HG03354 (cell line): ENCODE results near the gene LEMD1.
A peak's percentile ranks its signal among the peaks of the same experiment; 100 is the strongest.

Experiments
- ATAC-seq: cut with Tn5 transposase; IDR thresholded peaks from one replicate; pipeline ENCODE4 v1.9.1; 2021; ENCODE audit warnings: mild to moderate bottlenecking; ENCODE audit not compliant: unreplicated experiment, poor library complexity, severe bottlenecking

LEMD1 gene

DNA sequence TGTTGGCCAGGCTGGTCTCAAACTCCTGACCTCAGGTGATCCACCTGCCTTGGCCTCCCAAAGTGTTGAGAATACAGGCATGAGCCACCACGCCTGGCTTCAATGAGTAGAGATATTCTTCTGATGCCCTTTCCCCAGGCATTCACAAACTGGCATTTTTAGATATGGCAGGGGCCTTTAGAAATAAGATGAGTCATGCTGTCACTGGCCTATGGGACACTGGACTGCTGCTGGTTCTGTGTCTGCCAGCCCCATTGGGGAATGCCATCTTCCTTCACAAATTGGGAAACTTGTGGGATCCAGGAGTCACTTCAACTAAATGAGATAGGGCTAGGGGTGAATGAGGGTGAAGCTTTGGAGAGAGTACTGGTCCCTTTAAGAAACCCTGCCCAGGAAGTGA lies 81.2 kb downstream of the LEMD1 start:
- ATAC-seq: no peak

DNA sequence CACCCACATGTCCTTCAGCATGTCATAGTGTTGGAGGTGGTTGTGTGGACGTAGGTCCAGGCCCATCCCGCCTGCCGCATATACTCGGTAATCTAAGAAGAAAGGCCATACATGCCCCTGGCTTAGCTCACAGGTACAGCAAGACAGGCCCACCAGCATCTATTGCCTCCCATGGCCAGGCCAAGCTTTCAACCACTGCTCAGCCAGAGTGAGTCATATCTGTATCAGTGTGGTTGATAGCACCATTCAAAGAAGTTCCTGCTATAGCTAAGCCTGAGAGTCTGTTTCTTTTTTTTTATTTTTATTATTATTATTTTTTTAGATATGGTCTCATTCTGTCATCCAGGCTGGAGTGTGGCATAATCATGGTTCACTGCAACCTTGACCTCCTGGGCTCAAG lies 82.1 kb downstream of the LEMD1 start:
- ATAC-seq: peak; percentile 62

DNA sequence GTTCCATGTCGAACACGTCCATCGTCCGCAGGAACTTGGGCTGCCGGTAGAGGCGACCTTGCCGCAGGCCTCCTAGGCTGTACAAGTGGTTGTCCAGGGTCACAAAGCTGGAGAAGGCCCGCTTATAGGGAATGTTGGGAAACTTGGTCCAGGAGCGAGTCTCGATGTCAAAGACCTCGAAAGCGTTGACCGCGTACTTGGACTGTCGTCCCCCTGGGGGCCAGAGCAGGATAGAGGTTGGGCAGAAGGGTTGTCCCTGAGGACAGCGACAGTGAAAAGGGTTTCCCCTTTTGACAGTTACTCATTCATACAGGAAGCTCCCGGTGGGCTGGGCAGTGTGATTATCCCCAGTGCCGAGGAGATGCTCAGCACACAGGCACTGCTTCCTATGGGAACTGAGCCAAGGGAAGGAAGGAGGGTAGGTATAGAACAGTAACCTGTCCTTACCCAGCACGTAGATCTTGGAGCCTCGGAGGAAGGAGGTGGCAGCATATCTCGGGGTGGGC lies 82.6 kb downstream of the LEMD1 start:
- ATAC-seq: no peak

DNA sequence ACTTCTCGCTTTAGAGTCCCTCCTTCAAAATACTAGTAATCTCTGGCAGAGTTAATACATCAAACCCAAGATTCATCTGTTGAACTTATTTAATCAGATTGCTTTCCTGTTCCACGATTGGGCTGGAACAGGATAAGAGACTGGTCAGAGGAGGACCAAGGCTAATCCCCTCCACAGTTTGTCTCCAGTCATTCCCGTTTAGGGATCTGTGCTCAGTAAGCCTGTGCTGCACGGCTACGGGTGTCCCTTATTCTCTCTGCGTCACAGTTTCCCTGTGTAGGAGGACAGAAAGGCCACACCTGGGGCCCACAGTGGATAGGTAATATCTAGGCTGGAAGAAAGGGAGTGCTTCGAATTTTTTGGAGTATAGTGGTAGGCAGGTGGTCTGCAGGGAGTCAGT lies 83.8 kb downstream of the LEMD1 start:
- no peak for ATAC-seq

DNA sequence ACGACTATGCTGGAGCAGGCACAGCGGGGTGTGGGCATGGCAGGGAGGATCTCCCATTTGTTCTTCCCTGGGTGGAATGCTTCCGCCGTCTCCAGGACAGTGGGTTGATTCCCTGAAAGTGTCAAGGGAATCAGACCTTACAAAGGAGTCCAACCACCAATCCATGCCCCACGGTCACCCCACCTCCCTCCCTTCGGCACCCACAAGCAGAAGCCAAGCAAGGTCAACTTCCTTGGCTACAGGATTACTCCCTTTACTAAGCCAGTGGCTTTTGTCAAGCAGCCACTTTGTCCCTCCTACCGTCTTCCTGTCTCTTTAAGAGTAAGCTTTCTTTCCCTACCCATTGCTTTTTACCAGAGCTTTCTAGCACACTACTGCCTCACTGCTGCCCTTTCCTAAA lies 84.4 kb downstream of the LEMD1 start:
- no peak for ATAC-seq

DNA sequence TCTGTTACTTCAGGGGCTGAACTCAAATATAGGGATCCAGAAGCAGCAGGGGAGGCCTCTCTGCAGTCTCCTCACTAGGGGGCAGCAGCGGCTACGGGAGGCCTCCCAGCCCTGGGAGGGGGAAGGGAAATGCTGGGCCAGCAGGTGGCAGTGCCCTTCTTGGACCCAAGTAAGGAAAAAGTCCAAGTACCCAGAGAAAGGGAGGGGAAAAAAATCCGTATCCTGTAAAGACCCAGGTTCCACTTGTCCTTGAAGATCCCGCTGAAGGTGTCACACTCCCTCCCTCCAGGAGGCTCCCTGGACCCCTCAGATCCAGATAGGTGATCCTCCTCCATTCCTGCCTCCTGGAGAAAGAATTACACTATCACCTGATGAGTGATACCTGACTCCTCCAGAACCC lies 86.2 kb downstream of the LEMD1 start:
- peak; percentile 64 for ATAC-seq

DNA sequence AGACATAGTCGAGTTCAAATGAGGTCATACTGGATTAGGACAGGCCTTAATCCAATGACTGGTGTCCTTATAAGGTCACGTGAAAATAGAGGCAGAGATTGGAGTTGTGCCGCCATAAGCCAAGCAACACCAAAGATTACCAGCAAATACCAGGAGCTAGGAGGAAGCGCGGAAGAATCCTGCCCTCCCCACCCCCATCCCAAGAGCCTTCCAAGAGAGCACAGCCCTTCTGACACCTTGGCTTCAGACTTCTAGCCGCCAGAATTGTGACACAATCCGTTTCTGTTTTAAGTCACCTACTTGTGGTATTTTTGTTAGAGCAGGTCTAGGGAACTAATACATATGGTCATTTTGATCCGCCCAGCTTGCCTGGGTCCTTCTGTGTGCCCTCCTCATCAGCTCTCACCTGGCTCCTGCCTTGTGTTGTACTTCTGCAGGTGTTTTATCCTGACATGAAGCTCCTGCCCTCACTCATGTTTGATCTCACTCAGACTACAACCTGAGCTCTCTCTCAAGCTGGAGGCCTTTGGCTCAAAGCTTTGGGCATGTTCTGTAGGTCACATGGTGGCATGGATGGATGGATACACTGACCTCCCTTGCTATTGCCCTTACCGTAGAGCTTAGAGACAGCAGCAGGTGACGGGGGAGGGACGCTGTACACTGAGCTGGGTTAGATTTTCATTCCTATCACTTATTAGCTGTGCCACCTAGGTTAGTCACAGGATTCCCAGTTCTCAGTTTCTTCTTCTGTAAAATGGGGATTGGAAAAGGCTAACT lies 89.7 kb downstream of the LEMD1 start:
- ATAC-seq: no peak
